ENCODE data around the gene CLRN3. TPM values are rescaled to one million over a fixed set of nuclear protein-coding genes. Genes with fewer than 3 reads are reported as not detected.

The CLRN3 gene
- total and polyA plus RNA-seq, 9 donors: 0.24 TPM; not detected in 8

DNA sequence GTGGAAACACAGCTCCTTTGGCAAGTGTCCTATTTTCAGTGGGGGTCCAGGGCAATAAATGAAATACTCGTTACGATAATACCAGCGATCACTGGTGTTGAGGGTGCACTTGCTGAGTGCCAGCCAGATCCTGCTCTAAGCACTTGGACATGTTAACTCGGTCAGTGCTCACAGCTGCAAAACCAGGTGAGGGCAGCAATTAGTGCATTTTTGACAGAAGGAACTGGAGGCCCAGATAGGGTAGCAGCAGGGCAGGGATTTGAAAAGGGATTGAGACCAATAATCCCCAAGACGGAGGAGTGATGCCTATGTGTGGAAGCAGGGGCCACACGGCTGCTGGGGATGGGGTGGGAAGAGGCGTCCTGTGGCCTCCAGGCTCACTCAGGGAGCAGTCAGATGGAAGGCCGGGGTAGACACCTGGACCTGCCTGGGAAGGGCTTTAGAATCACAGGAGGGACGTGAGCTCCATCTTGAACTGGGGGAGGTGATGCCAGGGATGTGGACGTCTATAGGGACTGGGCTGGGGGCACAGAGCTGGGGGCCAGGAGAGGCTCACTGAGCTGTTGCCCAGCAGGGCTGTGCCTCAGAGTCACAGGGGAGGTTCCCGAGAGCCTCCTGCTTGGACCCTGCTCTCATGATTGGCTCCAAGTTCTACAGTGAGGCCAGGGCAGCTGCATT, 28.5 kb upstream of the CLRN3 start:
- TF ChIP-seq, protein P1, sequence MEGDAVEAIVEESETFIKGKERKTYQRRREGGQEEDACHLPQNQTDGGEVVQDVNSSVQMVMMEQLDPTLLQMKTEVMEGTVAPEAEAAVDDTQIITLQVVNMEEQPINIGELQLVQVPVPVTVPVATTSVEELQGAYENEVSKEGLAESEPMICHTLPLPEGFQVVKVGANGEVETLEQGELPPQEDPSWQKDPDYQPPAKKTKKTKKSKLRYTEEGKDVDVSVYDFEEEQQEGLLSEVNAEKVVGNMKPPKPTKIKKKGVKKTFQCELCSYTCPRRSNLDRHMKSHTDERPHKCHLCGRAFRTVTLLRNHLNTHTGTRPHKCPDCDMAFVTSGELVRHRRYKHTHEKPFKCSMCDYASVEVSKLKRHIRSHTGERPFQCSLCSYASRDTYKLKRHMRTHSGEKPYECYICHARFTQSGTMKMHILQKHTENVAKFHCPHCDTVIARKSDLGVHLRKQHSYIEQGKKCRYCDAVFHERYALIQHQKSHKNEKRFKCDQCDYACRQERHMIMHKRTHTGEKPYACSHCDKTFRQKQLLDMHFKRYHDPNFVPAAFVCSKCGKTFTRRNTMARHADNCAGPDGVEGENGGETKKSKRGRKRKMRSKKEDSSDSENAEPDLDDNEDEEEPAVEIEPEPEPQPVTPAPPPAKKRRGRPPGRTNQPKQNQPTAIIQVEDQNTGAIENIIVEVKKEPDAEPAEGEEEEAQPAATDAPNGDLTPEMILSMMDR (IDR thresholded peaks at IDR 0.05): no peak
- TF ChIP-seq POLR2A (IDR thresholded peaks at IDR 0.05) (no peak), EP300 (IDR thresholded peaks at IDR 0.05) (no peak)
- no peaks in the 10 kb centered on the region for H3K27me3 ChIP-seq
- H3K4me1 ChIP-seq (ENCODE audit: insufficient read depth): no peaks in the 10 kb centered on the region
- H3K36me3 ChIP-seq: no peaks in the 10 kb centered on the region
- 92 to 94% (median 93%) methylated on average over 11 of the region's 11 CpGs for WGBS, 3 donors
- DNase-seq: no peak
- H3K4me3 ChIP-seq: no peak overlapping the region
- no peak overlapping the region for H3K27ac ChIP-seq
- intact Hi-C loops (cut with DNase I): no loop called here
- H3K9me3 ChIP-seq: no peaks in the 10 kb centered on the region

DNA sequence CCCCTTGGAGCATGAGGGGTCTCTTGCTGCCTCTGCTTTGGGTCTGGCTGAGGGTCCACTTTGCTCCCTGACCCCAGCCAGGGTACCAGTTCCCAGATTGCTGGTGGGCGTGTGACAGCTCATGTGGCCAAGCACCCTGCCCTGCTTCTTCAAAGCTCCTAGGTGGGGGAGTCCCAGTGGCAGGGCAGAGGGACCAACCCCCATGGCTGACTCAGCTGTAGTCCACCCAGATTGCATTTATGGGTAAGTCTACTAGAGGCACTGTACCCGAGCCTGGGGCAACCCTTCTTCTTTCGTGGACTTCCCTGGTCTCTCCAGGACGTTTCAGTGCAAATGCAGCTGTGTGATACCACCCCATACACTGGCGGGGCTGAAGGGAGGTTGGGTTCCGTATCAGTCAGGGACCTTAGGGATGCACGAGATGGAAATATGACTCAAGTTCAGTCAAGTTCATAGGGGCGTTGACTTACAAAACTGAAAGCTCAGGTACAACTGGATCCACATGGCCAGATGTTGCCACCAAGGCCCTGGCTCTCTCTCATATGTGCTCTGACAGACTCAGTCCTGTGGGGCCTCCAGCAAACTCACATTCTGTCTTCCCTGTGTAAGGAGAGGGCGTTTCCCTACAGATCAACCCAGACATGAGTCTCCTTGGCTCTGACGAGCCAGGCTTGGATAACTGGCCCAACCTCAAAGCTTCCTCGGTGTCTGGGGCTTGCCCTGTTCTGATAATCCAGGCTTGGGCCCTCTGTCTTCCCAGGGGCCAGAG, 27.7 kb upstream of the CLRN3 start:
- intact Hi-C loops (cut with DNase I): no loop called here
- TF ChIP-seq EP300 (IDR thresholded peaks at IDR 0.05) (no peak), POLR2A (IDR thresholded peaks at IDR 0.05) (no peak)
- TF ChIP-seq, protein P1 (IDR thresholded peaks at IDR 0.05): no peak
- no peak overlapping the region for H3K27ac ChIP-seq

DNA sequence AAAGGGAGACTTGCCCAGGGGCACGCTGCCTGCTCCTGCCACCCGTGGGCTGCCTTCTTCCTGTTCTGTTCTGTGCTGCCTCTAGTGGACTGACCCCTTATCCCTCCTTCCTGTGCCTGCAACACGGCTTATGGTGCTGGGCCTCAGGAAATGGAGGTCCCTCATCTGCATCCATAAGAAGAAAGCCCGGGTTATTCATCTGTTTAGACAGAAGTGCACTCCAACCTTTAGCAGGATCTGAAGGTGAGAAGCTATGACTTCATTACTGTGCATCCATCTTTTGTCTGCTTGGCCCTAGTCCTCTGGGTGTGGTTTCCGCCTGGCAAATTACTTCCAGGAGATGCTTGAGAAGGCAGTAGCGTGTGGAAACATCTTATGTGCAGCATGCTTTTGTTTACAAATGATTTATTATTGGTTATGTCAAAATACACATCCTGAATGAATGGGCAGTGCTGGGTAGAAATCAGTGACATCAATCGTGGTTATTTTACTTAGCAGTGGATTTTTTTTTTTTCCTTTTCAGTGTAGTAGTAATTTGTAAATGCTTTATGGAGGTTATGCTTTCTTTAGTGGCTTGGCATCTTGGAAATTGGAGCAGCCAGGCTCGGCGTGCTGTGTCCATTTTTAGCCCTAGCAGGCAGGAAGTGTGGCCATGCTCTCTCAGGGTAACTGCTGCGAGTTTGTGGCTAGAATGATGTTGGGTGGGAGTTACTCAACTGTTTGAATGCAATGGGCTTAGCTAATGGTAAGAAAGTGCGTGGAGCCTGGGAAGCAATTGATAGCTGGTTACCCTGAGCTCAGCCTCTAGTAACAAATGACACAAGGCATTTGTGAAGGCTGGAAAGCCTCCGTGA, 26.9 kb upstream of the CLRN3 start:
- H3K36me3 ChIP-seq: no peaks in the 10 kb centered on the region
- 58 to 62% (median 61%) methylated on average over 12 of the region's 12 CpGs for WGBS, 3 donors
- no peaks in the 10 kb centered on the region for H3K27me3 ChIP-seq
- H3K4me1 ChIP-seq (ENCODE audit: insufficient read depth): no peaks in the 10 kb centered on the region
- H3K4me3 ChIP-seq: no peak overlapping the region
- TF ChIP-seq POLR2A (IDR thresholded peaks at IDR 0.05) (no peak), EP300 (IDR thresholded peaks at IDR 0.05) (no peak)
- TF ChIP-seq, protein P1 (IDR thresholded peaks at IDR 0.05): no peak
- H3K27ac ChIP-seq: no peak overlapping the region
- H3K9me3 ChIP-seq: no peaks in the 10 kb centered on the region
- no peak for DNase-seq
- intact Hi-C loops (cut with DNase I): no loop called here

More for the DNA sequence above, 27.7 kb upstream of the CLRN3 start:
- Histone ChIP-seq H3K4me3 (no peak overlapping the region), H3K27me3 (no peaks in the 10 kb centered on the region), H3K4me1 (ENCODE audit: insufficient read depth) (no peaks in the 10 kb centered on the region), H3K9me3 (no peaks in the 10 kb centered on the region), H3K36me3 (no peaks in the 10 kb centered on the region)
- DNase-seq: no peak
- WGBS, 3 donors: 87 to 91% (median 88%) methylated on average over 11 of the region's 11 CpGs

DNA sequence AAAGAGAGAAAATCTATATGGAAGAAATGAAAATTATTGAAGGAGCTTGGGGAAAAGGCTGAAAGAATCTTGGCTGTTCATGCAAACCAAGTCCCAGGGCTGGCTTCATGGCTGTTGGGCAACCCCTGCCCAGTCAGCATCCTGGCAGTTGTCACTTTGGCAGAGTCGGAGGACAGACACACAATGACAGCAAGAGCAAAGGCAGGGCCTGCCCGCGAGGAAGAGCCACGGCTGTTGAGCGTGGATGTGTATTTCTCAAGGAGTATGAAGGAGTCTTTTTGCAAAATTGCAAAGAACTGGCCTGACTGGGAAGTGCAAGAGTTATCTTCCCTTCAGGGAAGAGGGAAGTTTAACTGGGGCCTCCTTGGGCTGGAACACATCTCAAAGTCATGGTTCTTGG, 25.8 kb upstream of the CLRN3 start:
- Histone ChIP-seq H3K4me3 (no peak overlapping the region), H3K36me3 (no peaks in the 10 kb centered on the region), H3K27ac (no peak overlapping the region), H3K4me1 (ENCODE audit: insufficient read depth) (no peaks in the 10 kb centered on the region), H3K27me3 (no peaks in the 10 kb centered on the region), H3K9me3 (no peaks in the 10 kb centered on the region)
- 94 to 96% (median 95%) methylated on average over 5 of the region's 5 CpGs for WGBS, 3 donors
- TF ChIP-seq, protein P1 (IDR thresholded peaks at IDR 0.05): no peak
- TF ChIP-seq EP300 (IDR thresholded peaks at IDR 0.05): no peak
- DNase-seq: no peak
- intact Hi-C loops (cut with DNase I): no loop called here

Data from ovary (tissue), 9 donors.